ENCODE results near the gene GYG1. TPM values are rescaled to one million over a fixed set of nuclear protein-coding genes. Genes with fewer than 3 reads are reported as not detected.

The GYG1 gene
- total RNA-seq (2014; rRNA removed; shearing (Covaris generic); ENCODE audit: low replicate concordance): 8.4 and 18.9 TPM in 2 replicates

- 0 out of 2 replicates have a peak, but pooled peaks cover 3% of the 10 kb centered on the region for H3K36me3 ChIP-seq (ENCODE audit: insufficient read depth, low read length)
Measured at GRCh38 chr3:148991219-148992026, at the start of gene GYG1. GYG1 (plus strand) TSS chr3:148991540; CDS start chr3:148991641, 101 bp downstream.

GRCh38 chr3:148943506-148944205, 47.7 kb upstream of the GYG1 start:
- Histone ChIP-seq H3K79me2 (ENCODE audit: low read length) (no peaks in the 10 kb centered on the region), H3K9ac (ENCODE audit: low read length) (no peak overlapping the region), H3K9me3 (ENCODE audit: low read length) (no peaks in the 10 kb centered on the region), H4K20me1 (ENCODE audit: insufficient read depth, low read depth, low read length) (no peaks in the 10 kb centered on the region), H3K9me2 (replicated peaks; ENCODE audit: insufficient read depth, low read length) (no peaks in the 10 kb centered on the region), H2AFZ (ENCODE audit: low read length) (no peak overlapping the region), H3K4me2 (ENCODE audit: low read depth, low read length, poor library complexity, severe bottlenecking) (no peak overlapping the region), H3K4me3 (ENCODE audit: low read length) (no peak overlapping the region), H3K36me3 (ENCODE audit: insufficient read depth, low read length) (no peaks in the 10 kb centered on the region), H3K4me1 (ENCODE audit: low read length) (no peaks in the 10 kb centered on the region), H3K27ac (ENCODE audit: low read length) (no peak overlapping the region), H3K27me3 (ENCODE audit: low read length) (no peaks in the 10 kb centered on the region)
- peak; percentile 86 for DNase-seq

More at GRCh38 chr3:148991219-148992026, at the start of gene GYG1:
- H3K27ac ChIP-seq (ENCODE audit: low read length): no peak within 1 kb of the TSS; the same call in 1 of the 2 replicates
- DNase-seq: peak; percentile 87
- no peaks in the 10 kb centered on the region for H3K9me2 ChIP-seq (replicated peaks; ENCODE audit: insufficient read depth, low read length)
- H4K20me1 ChIP-seq (ENCODE audit: insufficient read depth, low read depth, low read length): no peaks in the 10 kb centered on the region
- H3K27me3 ChIP-seq (ENCODE audit: low read length): 0 out of 2 replicates have a peak, but pooled peaks cover 2% of the 10 kb centered on the region
- H2AFZ ChIP-seq (ENCODE audit: low read length): peak within 1 kb of the TSS; percentile 96
- peaks cover 18% of the 10 kb centered on the region for H3K4me1 ChIP-seq (ENCODE audit: low read length)
- peak within 1 kb of the TSS; percentile 90 for H3K9ac ChIP-seq (ENCODE audit: low read length)
- peak within 1 kb of the TSS; percentile 91 for H3K4me3 ChIP-seq (ENCODE audit: low read length)
- peak within 1 kb of the TSS; percentile 96 for H3K4me2 ChIP-seq (ENCODE audit: low read depth, low read length, poor library complexity, severe bottlenecking)
- no peaks in the 10 kb centered on the region for H3K9me3 ChIP-seq (ENCODE audit: low read length)
- H3K79me2 ChIP-seq (ENCODE audit: low read length): peaks cover 4% of the 10 kb centered on the region

DNA sequence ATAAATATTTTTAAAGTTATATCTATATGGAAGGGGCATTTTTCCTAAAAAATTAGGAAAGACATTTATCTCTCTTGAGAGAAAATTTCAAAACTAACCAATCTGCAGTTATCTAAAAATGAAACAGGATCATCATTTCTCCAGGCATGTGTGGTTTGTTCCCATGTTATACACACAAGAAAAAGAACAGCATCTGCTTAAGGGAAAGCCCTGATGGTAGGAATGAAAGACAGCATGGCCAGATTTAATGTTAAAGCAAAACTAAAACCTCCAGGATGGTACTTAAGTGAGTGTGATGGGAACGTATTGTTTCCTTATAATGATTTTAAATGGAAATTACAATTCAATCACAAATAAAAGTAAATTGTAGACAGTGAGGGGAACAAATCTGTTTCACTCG, 46.2 kb upstream of the GYG1 start:
- H3K9ac ChIP-seq (ENCODE audit: low read length): no peak overlapping the region

GRCh38 chr3:148948913-148949657, 42.3 kb upstream of the GYG1 start:
- no peaks in the 10 kb centered on the region for H3K4me1 ChIP-seq (ENCODE audit: low read length)
- H3K36me3 ChIP-seq (ENCODE audit: insufficient read depth, low read length): no peaks in the 10 kb centered on the region
- no peaks in the 10 kb centered on the region for H3K9me2 ChIP-seq (replicated peaks; ENCODE audit: insufficient read depth, low read length)
- no peak overlapping the region for H3K4me2 ChIP-seq (ENCODE audit: low read depth, low read length, poor library complexity, severe bottlenecking)
- no peaks in the 10 kb centered on the region for H3K79me2 ChIP-seq (ENCODE audit: low read length)
- no peak overlapping the region for H2AFZ ChIP-seq (ENCODE audit: low read length)
- no peaks in the 10 kb centered on the region for H3K9me3 ChIP-seq (ENCODE audit: low read length)
- DNase-seq: no peak
- no peak overlapping the region for H3K4me3 ChIP-seq (ENCODE audit: low read length)
- H3K27me3 ChIP-seq (ENCODE audit: low read length): no peaks in the 10 kb centered on the region
- no peak overlapping the region for H3K27ac ChIP-seq (ENCODE audit: low read length)
- H3K9ac ChIP-seq (ENCODE audit: low read length): no peak overlapping the region
- no peaks in the 10 kb centered on the region for H4K20me1 ChIP-seq (ENCODE audit: insufficient read depth, low read depth, low read length)

More for the DNA sequence above, 46.2 kb upstream of the GYG1 start:
- Histone ChIP-seq H3K4me1 (ENCODE audit: low read length) (no peaks in the 10 kb centered on the region), H3K9me3 (ENCODE audit: low read length) (no peaks in the 10 kb centered on the region), H3K36me3 (ENCODE audit: insufficient read depth, low read length) (no peaks in the 10 kb centered on the region), H4K20me1 (ENCODE audit: insufficient read depth, low read depth, low read length) (no peaks in the 10 kb centered on the region), H3K27ac (ENCODE audit: low read length) (no peak overlapping the region), H3K4me3 (ENCODE audit: low read length) (no peak overlapping the region), H3K4me2 (ENCODE audit: low read depth, low read length, poor library complexity, severe bottlenecking) (no peak overlapping the region), H3K27me3 (ENCODE audit: low read length) (no peaks in the 10 kb centered on the region), H3K9me2 (replicated peaks; ENCODE audit: insufficient read depth, low read length) (no peaks in the 10 kb centered on the region), H2AFZ (ENCODE audit: low read length) (no peak overlapping the region), H3K79me2 (ENCODE audit: low read length) (no peaks in the 10 kb centered on the region)
- no peak for DNase-seq

DNA sequence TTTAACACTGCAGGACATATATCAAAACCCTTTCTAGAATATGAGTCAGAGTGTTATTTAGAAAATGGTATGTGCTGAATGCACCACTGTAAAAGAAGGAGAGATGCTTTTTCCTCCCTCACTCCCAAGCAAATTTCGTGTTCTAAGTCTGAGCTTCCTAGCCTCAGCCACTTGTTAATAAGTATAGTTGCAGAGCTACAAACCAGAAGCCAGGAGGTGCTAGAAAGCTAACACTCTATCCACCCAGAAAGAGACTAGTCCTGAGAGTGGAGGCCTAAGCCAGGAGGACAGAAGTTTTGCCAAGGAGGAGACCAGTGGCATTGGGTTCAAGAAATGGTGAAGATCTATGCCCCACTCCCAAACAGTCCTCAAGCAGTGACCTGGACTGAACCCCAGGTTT, 40.5 kb upstream of the GYG1 start:
- no peaks in the 10 kb centered on the region for H3K79me2 ChIP-seq (ENCODE audit: low read length)
- no peaks in the 10 kb centered on the region for H3K27me3 ChIP-seq (ENCODE audit: low read length)
- DNase-seq: peak; percentile 70
- no peak overlapping the region for H3K4me2 ChIP-seq (ENCODE audit: low read depth, low read length, poor library complexity, severe bottlenecking)
- H3K9me2 ChIP-seq (replicated peaks; ENCODE audit: insufficient read depth, low read length): no peaks in the 10 kb centered on the region
- H3K27ac ChIP-seq (ENCODE audit: low read length): no peak overlapping the region
- H3K9me3 ChIP-seq (ENCODE audit: low read length): no peaks in the 10 kb centered on the region
- H3K4me3 ChIP-seq (ENCODE audit: low read length): no peak overlapping the region
- H3K4me1 ChIP-seq (ENCODE audit: low read length): no peaks in the 10 kb centered on the region
- no peak overlapping the region for H2AFZ ChIP-seq (ENCODE audit: low read length)
- no peaks in the 10 kb centered on the region for H3K36me3 ChIP-seq (ENCODE audit: insufficient read depth, low read length)
- no peaks in the 10 kb centered on the region for H4K20me1 ChIP-seq (ENCODE audit: insufficient read depth, low read depth, low read length)
- no peak overlapping the region for H3K9ac ChIP-seq (ENCODE audit: low read length)

- Histone ChIP-seq H3K9ac (ENCODE audit: low read length) (no peak overlapping the region), H3K4me2 (ENCODE audit: low read depth, low read length, poor library complexity, severe bottlenecking) (no peak overlapping the region), H3K79me2 (ENCODE audit: low read length) (no peaks in the 10 kb centered on the region), H3K27ac (ENCODE audit: low read length) (no peak overlapping the region), H3K9me3 (ENCODE audit: low read length) (no peaks in the 10 kb centered on the region), H4K20me1 (ENCODE audit: insufficient read depth, low read depth, low read length) (no peaks in the 10 kb centered on the region), H3K9me2 (replicated peaks; ENCODE audit: insufficient read depth, low read length) (no peaks in the 10 kb centered on the region), H3K27me3 (ENCODE audit: low read length) (no peaks in the 10 kb centered on the region), H3K36me3 (ENCODE audit: insufficient read depth, low read length) (no peaks in the 10 kb centered on the region), H3K4me3 (ENCODE audit: low read length) (no peak overlapping the region), H3K4me1 (ENCODE audit: low read length) (no peaks in the 10 kb centered on the region), H2AFZ (ENCODE audit: low read length) (no peak overlapping the region)
- no peak for DNase-seq
Measured at GRCh38 chr3:148951599-148952361, 39.6 kb upstream of the GYG1 start.

GRCh38 chr3:148953094-148953493, 38.2 kb upstream of the GYG1 start:
- Histone ChIP-seq H3K36me3 (ENCODE audit: insufficient read depth, low read length) (no peaks in the 10 kb centered on the region), H3K9me2 (replicated peaks; ENCODE audit: insufficient read depth, low read length) (no peaks in the 10 kb centered on the region)

More at GRCh38 chr3:148953094-148953493, 38.2 kb upstream of the GYG1 start:
- no peaks in the 10 kb centered on the region for H4K20me1 ChIP-seq (ENCODE audit: insufficient read depth, low read depth, low read length)
- no peaks in the 10 kb centered on the region for H3K27me3 ChIP-seq (ENCODE audit: low read length)
- H2AFZ ChIP-seq (ENCODE audit: low read length): no peak overlapping the region
- no peak overlapping the region for H3K4me3 ChIP-seq (ENCODE audit: low read length)
- DNase-seq: no peak
- no peaks in the 10 kb centered on the region for H3K79me2 ChIP-seq (ENCODE audit: low read length)
- no peak overlapping the region for H3K27ac ChIP-seq (ENCODE audit: low read length)
- no peak overlapping the region for H3K9ac ChIP-seq (ENCODE audit: low read length)
- H3K9me3 ChIP-seq (ENCODE audit: low read length): no peaks in the 10 kb centered on the region
- H3K4me1 ChIP-seq (ENCODE audit: low read length): no peaks in the 10 kb centered on the region
- H3K4me2 ChIP-seq (ENCODE audit: low read depth, low read length, poor library complexity, severe bottlenecking): no peak overlapping the region

All from Karpas-422 (cell line).